ENCODE results near the gene PRSS12.

PRSS12 gene

GRCh38 chr4:118344801-118345200 is 8.0 kb downstream of the PRSS12 start:
- no peaks in the 10 kb centered on the region for H3K36me3 ChIP-seq (ENCODE audit: control insufficient read depth in 2 of 2, insufficient read depth in 2 of 2, low read length in 2 of 2)
- no peaks in the 10 kb centered on the region for H3K27me3 ChIP-seq (ENCODE audit: control insufficient read depth in 2 of 2, insufficient read depth in 2 of 2, low read length in 2 of 2)
- H3K9ac ChIP-seq (ENCODE audit: low read depth in 1 of 2, low read length in 2 of 2) = no peak overlapping the region
- H3K9me3 ChIP-seq (ENCODE audit: control insufficient read depth in 2 of 2, low read length in 2 of 2) = no peaks in the 10 kb centered on the region
- peak overlapping the region in 1 of 2 donors; percentile 26 for H3K4me3 ChIP-seq (ENCODE audit: low read length in 2 of 2)
- peak overlapping the region; percentile 33 to 64 for H3K27ac ChIP-seq (ENCODE audit: low read depth in 2 of 2, low read length in 2 of 2)
- H3K4me1 ChIP-seq (ENCODE audit: control insufficient read depth in 2 of 2, insufficient read depth in 2 of 2, low read length in 2 of 2) = peaks cover 3 to 26% of the 10 kb centered on the region in 2 donors

DNA sequence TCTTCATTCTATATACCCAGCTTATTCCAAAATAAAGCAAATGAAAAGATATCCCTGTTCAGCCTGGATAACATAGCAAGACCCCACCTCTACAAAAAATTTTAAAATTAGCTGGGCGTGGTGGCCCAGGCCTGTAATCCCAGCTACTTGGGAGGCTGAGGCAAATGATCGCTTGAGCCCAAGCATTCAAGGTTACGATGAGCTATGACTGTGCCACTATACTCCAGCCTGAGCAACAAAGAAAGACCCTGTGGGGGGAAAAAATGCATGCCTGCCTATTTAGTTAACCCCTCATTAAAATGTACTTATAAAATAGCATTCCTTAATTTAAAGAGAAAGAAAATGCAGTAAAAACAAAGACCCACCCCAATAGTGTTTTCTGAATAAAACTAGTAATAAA is 9.3 kb downstream of the PRSS12 start:
- Histone ChIP-seq H3K4me3 (ENCODE audit: low read length in 2 of 2) (no peak overlapping the region), H3K36me3 (ENCODE audit: control insufficient read depth in 2 of 2, insufficient read depth in 2 of 2, low read length in 2 of 2) (no peaks in the 10 kb centered on the region), H3K4me1 (ENCODE audit: control insufficient read depth in 2 of 2, insufficient read depth in 2 of 2, low read length in 2 of 2) (peaks cover 3 to 29% of the 10 kb centered on the region in 2 donors), H3K9ac (ENCODE audit: low read depth in 1 of 2, low read length in 2 of 2) (no peak overlapping the region), H3K27ac (ENCODE audit: low read depth in 2 of 2, low read length in 2 of 2) (no peak overlapping the region), H3K27me3 (ENCODE audit: control insufficient read depth in 2 of 2, insufficient read depth in 2 of 2, low read length in 2 of 2) (no peaks in the 10 kb centered on the region), H3K9me3 (ENCODE audit: control insufficient read depth in 2 of 2, low read length in 2 of 2) (no peaks in the 10 kb centered on the region)

DNA sequence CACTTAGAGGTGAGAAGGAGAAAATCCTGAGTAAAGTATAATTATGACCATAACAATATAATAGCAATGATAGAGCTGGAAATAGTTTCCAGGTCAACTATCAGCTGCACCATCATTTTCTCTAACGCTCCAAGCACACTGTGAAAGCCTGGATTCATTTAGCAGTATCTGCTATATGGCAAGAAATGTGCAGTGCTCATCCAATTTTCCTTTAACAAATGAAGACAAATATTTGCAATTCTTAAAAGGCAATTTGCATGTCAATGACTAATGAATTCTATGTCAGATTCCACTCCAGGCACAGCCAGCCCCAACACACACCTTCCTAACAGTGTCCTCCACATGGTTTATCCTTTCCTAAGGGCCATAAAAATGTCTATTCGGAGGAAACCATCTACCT is 12.7 kb downstream of the PRSS12 start:
- Histone ChIP-seq H3K27me3 (ENCODE audit: control insufficient read depth in 2 of 2, insufficient read depth in 2 of 2, low read length in 2 of 2) (no peaks in the 10 kb centered on the region), H3K27ac (ENCODE audit: low read depth in 2 of 2, low read length in 2 of 2) (no peak overlapping the region), H3K36me3 (ENCODE audit: control insufficient read depth in 2 of 2, insufficient read depth in 2 of 2, low read length in 2 of 2) (no peaks in the 10 kb centered on the region), H3K9me3 (ENCODE audit: control insufficient read depth in 2 of 2, low read length in 2 of 2) (no peaks in the 10 kb centered on the region), H3K4me3 (ENCODE audit: low read length in 2 of 2) (no peak overlapping the region), H3K9ac (ENCODE audit: low read depth in 1 of 2, low read length in 2 of 2) (no peak overlapping the region), H3K4me1 (ENCODE audit: control insufficient read depth in 2 of 2, insufficient read depth in 2 of 2, low read length in 2 of 2) (peaks cover 0 to 10% of the 10 kb centered on the region in 2 donors)

GRCh38 chr4:118338981-118339765 is 13.6 kb downstream of the PRSS12 start:
- Histone ChIP-seq H3K36me3 (ENCODE audit: control insufficient read depth in 2 of 2, insufficient read depth in 2 of 2, low read length in 2 of 2) (no peaks in the 10 kb centered on the region), H3K9me3 (ENCODE audit: control insufficient read depth in 2 of 2, low read length in 2 of 2) (no peaks in the 10 kb centered on the region), H3K27ac (ENCODE audit: low read depth in 2 of 2, low read length in 2 of 2) (no peak overlapping the region), H3K4me1 (ENCODE audit: control insufficient read depth in 2 of 2, insufficient read depth in 2 of 2, low read length in 2 of 2) (peaks cover 0 to 5% of the 10 kb centered on the region in 2 donors), H3K9ac (ENCODE audit: low read depth in 1 of 2, low read length in 2 of 2) (no peak overlapping the region), H3K4me3 (ENCODE audit: low read length in 2 of 2) (no peak overlapping the region), H3K27me3 (ENCODE audit: control insufficient read depth in 2 of 2, insufficient read depth in 2 of 2, low read length in 2 of 2) (no peaks in the 10 kb centered on the region)

DNA sequence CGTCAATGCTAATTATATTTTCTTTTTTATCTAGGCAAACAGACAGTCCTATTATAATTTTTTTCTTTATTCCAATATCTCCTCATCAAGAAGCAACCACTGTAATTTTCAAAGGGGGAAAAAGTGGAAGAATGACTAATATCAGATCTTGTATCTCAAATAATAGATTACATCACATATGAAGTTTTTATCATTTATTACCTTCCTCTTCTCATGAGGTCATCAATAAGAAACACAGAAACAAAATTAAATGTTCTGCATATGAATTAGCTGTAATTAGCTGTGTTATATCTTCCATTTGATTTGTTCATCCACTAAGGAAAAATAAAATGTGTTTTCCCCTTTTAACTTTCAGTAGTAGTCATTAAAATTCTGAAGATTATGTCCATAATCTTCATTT is 14.3 kb downstream of the PRSS12 start:
- H3K9me3 ChIP-seq (ENCODE audit: control insufficient read depth in 2 of 2, low read length in 2 of 2) = no peaks in the 10 kb centered on the region
- no peaks in the 10 kb centered on the region for H3K27me3 ChIP-seq (ENCODE audit: control insufficient read depth in 2 of 2, insufficient read depth in 2 of 2, low read length in 2 of 2)
- peaks cover 0 to 5% of the 10 kb centered on the region in 2 donors for H3K4me1 ChIP-seq (ENCODE audit: control insufficient read depth in 2 of 2, insufficient read depth in 2 of 2, low read length in 2 of 2)
- no peak overlapping the region for H3K27ac ChIP-seq (ENCODE audit: low read depth in 2 of 2, low read length in 2 of 2)
- no peak overlapping the region for H3K4me3 ChIP-seq (ENCODE audit: low read length in 2 of 2)
- no peaks in the 10 kb centered on the region for H3K36me3 ChIP-seq (ENCODE audit: control insufficient read depth in 2 of 2, insufficient read depth in 2 of 2, low read length in 2 of 2)
- H3K9ac ChIP-seq (ENCODE audit: low read depth in 1 of 2, low read length in 2 of 2) = no peak overlapping the region

DNA sequence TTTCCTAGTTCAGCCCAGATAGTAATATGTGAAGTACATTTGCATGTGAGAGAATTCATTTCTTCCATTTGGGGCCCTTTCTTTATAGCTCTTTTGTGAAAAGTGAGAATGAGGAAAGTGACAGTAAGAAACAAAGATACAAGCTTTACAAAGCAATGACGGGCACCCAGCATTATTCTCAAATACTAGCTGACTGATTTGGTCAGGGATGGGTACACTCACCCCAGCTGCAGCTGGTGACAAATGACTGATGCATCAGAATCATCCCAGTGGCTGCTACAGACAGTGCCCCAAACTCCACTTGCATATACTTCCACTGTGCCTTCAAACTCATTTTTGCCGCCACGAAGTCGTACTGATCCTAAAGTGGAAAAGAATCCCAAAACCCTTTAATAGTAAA is 14.8 kb downstream of the PRSS12 start:
- Histone ChIP-seq H3K36me3 (ENCODE audit: control insufficient read depth in 2 of 2, insufficient read depth in 2 of 2, low read length in 2 of 2) (no peaks in the 10 kb centered on the region), H3K4me3 (ENCODE audit: low read length in 2 of 2) (no peak overlapping the region), H3K4me1 (ENCODE audit: control insufficient read depth in 2 of 2, insufficient read depth in 2 of 2, low read length in 2 of 2) (peaks cover 0 to 5% of the 10 kb centered on the region in 2 donors), H3K27ac (ENCODE audit: low read depth in 2 of 2, low read length in 2 of 2) (no peak overlapping the region), H3K9me3 (ENCODE audit: control insufficient read depth in 2 of 2, low read length in 2 of 2) (no peaks in the 10 kb centered on the region), H3K9ac (ENCODE audit: low read depth in 1 of 2, low read length in 2 of 2) (no peak overlapping the region), H3K27me3 (ENCODE audit: control insufficient read depth in 2 of 2, insufficient read depth in 2 of 2, low read length in 2 of 2) (no peaks in the 10 kb centered on the region)

GRCh38 chr4:118335774-118336173 is 17.0 kb downstream of the PRSS12 start:
- Histone ChIP-seq H3K4me3 (ENCODE audit: low read length in 2 of 2) (no peak overlapping the region), H3K9ac (ENCODE audit: low read depth in 1 of 2, low read length in 2 of 2) (no peak overlapping the region), H3K27ac (ENCODE audit: low read depth in 2 of 2, low read length in 2 of 2) (no peak overlapping the region), H3K27me3 (ENCODE audit: control insufficient read depth in 2 of 2, insufficient read depth in 2 of 2, low read length in 2 of 2) (no peaks in the 10 kb centered on the region), H3K4me1 (ENCODE audit: control insufficient read depth in 2 of 2, insufficient read depth in 2 of 2, low read length in 2 of 2) (peaks cover 0 to 7% of the 10 kb centered on the region in 2 donors), H3K9me3 (ENCODE audit: control insufficient read depth in 2 of 2, low read length in 2 of 2) (no peaks in the 10 kb centered on the region), H3K36me3 (ENCODE audit: control insufficient read depth in 2 of 2, insufficient read depth in 2 of 2, low read length in 2 of 2) (no peaks in the 10 kb centered on the region)

GRCh38 chr4:118335324-118335723 is 17.5 kb downstream of the PRSS12 start:
- no peaks in the 10 kb centered on the region for H3K9me3 ChIP-seq (ENCODE audit: control insufficient read depth in 2 of 2, low read length in 2 of 2)
- H3K27ac ChIP-seq (ENCODE audit: low read depth in 2 of 2, low read length in 2 of 2) = no peak overlapping the region
- H3K27me3 ChIP-seq (ENCODE audit: control insufficient read depth in 2 of 2, insufficient read depth in 2 of 2, low read length in 2 of 2) = no peaks in the 10 kb centered on the region
- H3K4me3 ChIP-seq (ENCODE audit: low read length in 2 of 2) = no peak overlapping the region
- no peaks in the 10 kb centered on the region for H3K36me3 ChIP-seq (ENCODE audit: control insufficient read depth in 2 of 2, insufficient read depth in 2 of 2, low read length in 2 of 2)
- H3K9ac ChIP-seq (ENCODE audit: low read depth in 1 of 2, low read length in 2 of 2) = no peak overlapping the region
- peaks cover 0 to 7% of the 10 kb centered on the region in 2 donors for H3K4me1 ChIP-seq (ENCODE audit: control insufficient read depth in 2 of 2, insufficient read depth in 2 of 2, low read length in 2 of 2)

- Histone ChIP-seq H3K4me1 (ENCODE audit: control insufficient read depth in 2 of 2, insufficient read depth in 2 of 2, low read length in 2 of 2) (peaks cover 0 to 2% of the 10 kb centered on the region in 2 donors), H3K4me3 (ENCODE audit: low read length in 2 of 2) (no peak overlapping the region), H3K9ac (ENCODE audit: low read depth in 1 of 2, low read length in 2 of 2) (no peak overlapping the region), H3K27ac (ENCODE audit: low read depth in 2 of 2, low read length in 2 of 2) (no peak overlapping the region), H3K9me3 (ENCODE audit: control insufficient read depth in 2 of 2, low read length in 2 of 2) (no peaks in the 10 kb centered on the region), H3K36me3 (ENCODE audit: control insufficient read depth in 2 of 2, insufficient read depth in 2 of 2, low read length in 2 of 2) (no peaks in the 10 kb centered on the region), H3K27me3 (ENCODE audit: control insufficient read depth in 2 of 2, insufficient read depth in 2 of 2, low read length in 2 of 2) (no peaks in the 10 kb centered on the region)
Measured at GRCh38 chr4:118331352-118331751, 21.5 kb downstream of the PRSS12 start.

DNA sequence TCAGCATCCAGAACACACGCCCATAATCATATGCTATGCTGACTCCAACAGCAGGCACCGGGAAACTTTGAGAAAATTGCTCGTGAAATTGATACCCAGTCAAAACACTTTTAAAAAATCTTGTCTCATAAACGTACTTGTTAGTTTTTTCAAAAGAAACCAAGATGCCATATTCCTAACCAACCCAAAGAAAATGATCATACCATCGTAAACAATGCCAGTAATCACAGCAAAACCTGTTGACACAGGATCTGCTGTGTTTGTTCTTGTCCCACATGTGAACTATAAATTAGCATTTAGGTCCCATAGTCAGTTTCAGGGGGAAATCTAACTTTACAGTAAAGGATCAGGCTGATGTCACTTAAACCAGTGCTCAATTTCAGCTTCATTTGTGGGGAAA is 23.0 kb downstream of the PRSS12 start:
- Histone ChIP-seq H3K9me3 (ENCODE audit: control insufficient read depth in 2 of 2, low read length in 2 of 2) (no peaks in the 10 kb centered on the region), H3K27ac (ENCODE audit: low read depth in 2 of 2, low read length in 2 of 2) (no peak overlapping the region), H3K4me3 (ENCODE audit: low read length in 2 of 2) (no peak overlapping the region), H3K27me3 (ENCODE audit: control insufficient read depth in 2 of 2, insufficient read depth in 2 of 2, low read length in 2 of 2) (no peaks in the 10 kb centered on the region), H3K9ac (ENCODE audit: low read depth in 1 of 2, low read length in 2 of 2) (no peak overlapping the region), H3K4me1 (ENCODE audit: control insufficient read depth in 2 of 2, insufficient read depth in 2 of 2, low read length in 2 of 2) (peaks cover 0 to 2% of the 10 kb centered on the region in 2 donors), H3K36me3 (ENCODE audit: control insufficient read depth in 2 of 2, insufficient read depth in 2 of 2, low read length in 2 of 2) (no peaks in the 10 kb centered on the region)

Data from mucosa of rectum (tissue), 2 donors.